Measurements from ENCODE around the gene DIP2B.

GRCh38 chr12:50772470-50772869 is 267.7 kb downstream of the DIP2B start:
- TF ChIP-seq EZH2 (IDR thresholded peaks at IDR 0.05; ENCODE audit: insufficient read depth, poor library complexity, severe bottlenecking) (no peak), EZH2phosphoT487 (IDR thresholded peaks at IDR 0.05; ENCODE audit: insufficient read depth, low read depth) (no peak)

All from GM23248 (cell line).